AG04450 (cell line): Measurements from ENCODE around the gene CNIH3. TPM values are rescaled to one million over a fixed set of nuclear protein-coding genes. Genes with fewer than 3 reads are reported as not detected.

ENCODE experiments used
- CTCF ChIA-PET: fragments of 300-600, 350-600 bp; formaldehyde crosslinking; extraction: SDS; loops from one replicate; lab custom pipeline; 2022; ENCODE audit warnings: antibody characterized with exemption, inconsistent platforms; lab: Charles Lee
- POLR2A ChIA-PET: fragments of 350-600 bp; formaldehyde crosslinking; extraction: SDS; loops from one replicate; lab custom pipeline; 2021; ENCODE audit warnings: antibody characterized with exemption, inconsistent platforms; lab: Yijun Ruan, JAX
- DNase-seq: peaks from one replicate; pipeline ENCODE4 v3.0.0-alpha.2; 2011; ENCODE audit warnings: low read depth, low spot score
- H3K27ac ChIP-seq: one replicate; pipeline ENCODE4 v1.5.1; 2012; ENCODE audit warnings: low read depth, low read length, control low read depth
- H3K27me3 ChIP-seq: one replicate; pipeline ENCODE4 v1.6.0; 2012; ENCODE audit warnings: low read length; ENCODE audit not compliant: control insufficient read depth, insufficient read depth
- H3K4me3 ChIP-seq: 2 replicates; pipeline ENCODE4 v1.5.1; 2011; ENCODE audit warnings: mild to moderate bottlenecking, low read depth, low read length, control low read depth
- H3K9me3 ChIP-seq: 2 replicates; pipeline ENCODE4 v1.5.1; 2012; ENCODE audit warnings: low read length; ENCODE audit not compliant: control insufficient read depth, insufficient read depth
- CTCF ChIP-seq: IDR thresholded peaks from 2 replicates; pipeline ENCODE4 v1.5.1; 2011; ENCODE audit warnings: low read depth, low read length, control low read depth, inconsistent platforms
- polyA plus RNA-seq: library from polyadenylated mRNA; depleted of rRNA; stranded (reverse); fragments of >200 nt; gene quantifications from 2 replicates; pipeline ENCODE4 v1.2.3, GENCODE V29; 2011

The CNIH3 gene
- polyA plus RNA-seq, 1 experiment, result 6.5 TPM

DNA sequence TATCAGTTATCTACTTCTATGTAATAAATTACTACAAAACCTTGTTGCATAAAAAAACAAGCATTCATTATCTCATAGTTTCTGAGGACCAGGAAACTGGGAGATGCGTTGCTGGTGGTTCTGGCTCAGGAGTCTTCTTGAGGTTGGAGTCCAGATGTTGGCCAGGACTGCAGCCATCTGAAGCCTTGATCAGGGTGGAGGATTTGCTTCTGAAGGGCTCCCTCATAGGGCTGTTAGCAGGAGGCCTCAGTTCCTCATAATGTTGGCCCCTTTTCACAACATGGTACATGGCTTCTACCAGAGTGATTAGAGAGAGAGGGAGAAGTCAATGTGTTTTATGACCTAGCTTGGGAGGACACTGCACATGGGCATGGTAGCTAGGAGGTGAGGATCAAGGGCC is 137.4 kb downstream of the CNIH3 start:
- TF ChIP-seq CTCF, result no peak
- CTCF ChIA-PET, result interaction anchor here (0.8 kb wide), 1 partner anchor 98 kb away, joined by 3 read pairs; no protein-coding TSS in a partner anchor
- POLR2A ChIA-PET, result no interaction called here
- H3K27me3 ChIP-seq, result no peaks in the 10 kb centered on the region
- H3K4me3 ChIP-seq, result no peak overlapping the region
- peaks cover 2% of the 10 kb centered on the region; the same call in 1 of the 2 replicates for H3K9me3 ChIP-seq
- DNase-seq, result no peak
- H3K27ac ChIP-seq, result no peak overlapping the region

DNA sequence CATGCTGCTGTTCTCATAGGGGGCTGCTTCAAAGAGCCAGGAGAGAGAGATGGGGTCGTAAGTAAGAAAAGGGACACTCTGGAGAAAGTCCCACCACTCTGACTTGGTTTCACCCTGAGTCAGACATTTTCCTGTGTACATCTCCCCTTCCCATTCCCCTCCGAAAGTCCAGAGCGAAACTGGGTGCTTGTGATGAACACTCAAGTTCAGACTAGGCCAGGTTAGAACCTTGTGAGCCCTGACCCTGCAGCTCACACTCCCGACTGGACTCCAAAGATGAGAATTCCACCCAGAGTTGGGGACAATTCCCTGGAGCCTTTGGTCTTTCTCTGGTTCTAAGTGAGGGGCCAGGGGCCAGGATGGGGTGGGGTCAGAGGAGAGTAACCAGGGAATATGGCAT is 139.5 kb downstream of the CNIH3 start:
- no peak for TF ChIP-seq CTCF
- POLR2A ChIA-PET, result no interaction called here
- Histone ChIP-seq H3K4me3 (no peak overlapping the region), H3K27me3 (peaks cover 2% of the 10 kb centered on the region), H3K27ac (no peak overlapping the region), H3K9me3 (peaks cover 8% of the 10 kb centered on the region; the same call in 1 of the 2 replicates)
- no peak for DNase-seq
- CTCF ChIA-PET, result no interaction called here

DNA sequence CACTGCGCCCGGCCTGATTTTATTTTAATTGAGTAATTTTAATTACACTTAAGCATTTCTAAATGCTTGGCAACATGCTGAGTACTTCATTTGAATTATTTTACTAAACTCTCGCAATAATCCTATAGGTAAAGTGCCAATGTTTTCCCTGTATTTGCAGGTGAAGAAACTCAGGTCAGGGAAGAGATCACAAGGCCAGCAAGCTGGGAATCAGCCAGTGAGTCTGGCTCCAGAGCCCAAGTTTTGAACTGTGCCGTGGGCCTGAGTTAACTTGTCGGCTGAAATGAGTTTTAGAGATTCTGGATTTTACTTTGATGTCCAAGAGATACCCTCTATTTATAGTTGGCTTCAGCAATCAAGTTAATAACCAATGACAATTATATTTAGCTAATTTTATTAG is 141.4 kb downstream of the CNIH3 start:
- POLR2A ChIA-PET, result no interaction called here
- Histone ChIP-seq H3K27ac (no peak overlapping the region), H3K9me3 (peaks cover 8% of the 10 kb centered on the region; the same call in 1 of the 2 replicates), H3K4me3 (no peak overlapping the region), H3K27me3 (peaks cover 2% of the 10 kb centered on the region)
- no peak for DNase-seq
- TF ChIP-seq CTCF, result no peak
- CTCF ChIA-PET, result interaction anchor here (0.7 to 0.8 kb wide), 2 partner anchors 38 to 82 kb away, joined by 3 to 4 read pairs; no protein-coding TSS in a partner anchor

DNA sequence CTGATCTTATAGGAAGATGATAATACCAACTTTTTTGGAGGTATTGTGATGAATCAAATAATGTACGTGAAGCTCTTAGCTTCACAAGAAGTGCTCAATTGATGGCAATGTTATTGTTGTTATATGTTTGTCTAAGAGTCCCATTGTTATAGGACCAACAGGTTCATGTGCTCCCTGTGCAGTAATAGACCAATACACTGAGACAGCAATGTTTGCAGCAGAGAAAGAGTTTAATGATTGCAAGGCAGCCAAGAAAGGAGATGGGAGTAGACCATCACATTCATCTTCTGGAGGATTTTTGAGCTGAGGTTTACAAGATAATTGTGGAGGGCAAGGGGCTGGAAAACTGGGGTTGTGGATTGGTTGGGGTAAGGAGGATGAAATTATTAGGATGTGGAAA is 143.0 kb downstream of the CNIH3 start:
- ChIA-PET CTCF (no interaction called here), POLR2A (no interaction called here)
- Histone ChIP-seq H3K4me3 (no peak overlapping the region), H3K27ac (no peak overlapping the region), H3K27me3 (peaks cover 2% of the 10 kb centered on the region), H3K9me3 (peaks cover 8% of the 10 kb centered on the region; the same call in 1 of the 2 replicates)
- TF ChIP-seq CTCF, result no peak
- DNase-seq, result no peak

- Histone ChIP-seq H3K9me3 (peaks cover 8% of the 10 kb centered on the region; the same call in 1 of the 2 replicates), H3K27ac (no peak overlapping the region), H3K27me3 (peaks cover 2% of the 10 kb centered on the region), H3K4me3 (no peak overlapping the region)
- CTCF ChIA-PET, result no interaction called here
- DNase-seq, result no peak
- TF ChIP-seq CTCF, result no peak
- POLR2A ChIA-PET, result no interaction called here
These were observed 143.6 kb downstream of the CNIH3 start for GRCh38 chr1:224759681-224760091.
